GM19397 (cell line): ENCODE data around the gene SYT11.

Experiments used
- ATAC-seq: cut with Tn5 transposase; IDR thresholded peaks from one replicate; pipeline ENCODE4 v1.9.1; 2021; ENCODE audit warnings: mild to moderate bottlenecking, moderate library complexity; ENCODE audit not compliant: unreplicated experiment

Gene SYT11

DNA sequence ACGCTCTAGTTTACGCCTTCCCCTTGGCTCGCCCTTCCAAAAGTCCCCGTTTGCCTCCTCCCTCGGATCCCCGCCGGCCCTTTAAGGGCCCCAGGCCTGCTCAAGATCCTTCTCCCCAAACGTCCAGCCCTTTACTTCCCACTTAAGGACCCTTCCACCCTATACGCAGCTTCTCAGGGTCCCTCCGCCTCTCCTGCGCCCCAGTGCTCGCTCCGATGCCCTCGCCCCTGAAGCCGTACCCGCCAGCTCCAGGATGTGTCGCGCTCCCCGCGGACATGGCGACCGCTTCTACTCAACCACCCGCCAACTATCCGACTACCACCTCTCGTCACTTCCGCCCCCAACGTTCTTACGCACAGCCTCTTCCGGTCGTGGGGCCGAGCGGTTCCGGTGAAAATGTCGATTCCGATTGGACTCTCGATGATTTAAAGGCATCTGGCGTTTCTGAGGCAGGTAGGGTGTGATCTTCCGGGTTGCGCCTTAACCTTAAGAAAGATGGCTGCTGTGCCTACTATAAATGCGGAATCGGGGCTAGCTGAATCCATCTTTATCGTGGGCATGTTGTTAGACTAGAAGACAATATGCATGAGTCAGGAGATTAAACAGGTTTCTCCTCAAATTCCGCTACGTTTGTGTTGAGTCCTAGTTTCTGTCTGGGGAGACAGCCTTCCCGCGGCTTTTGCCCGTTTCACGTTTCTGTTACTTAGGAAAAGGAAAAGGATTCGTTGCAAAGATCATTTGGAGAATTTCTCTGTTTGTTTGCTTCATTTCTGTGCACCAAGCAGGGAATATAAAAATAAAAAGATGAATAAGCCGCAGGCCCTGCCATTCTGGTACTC lies 74.9 kb downstream of the SYT11 start, which contains the start of gene KHDC4:
Gene KHDC4, minus strand, starts transcription at position 317 of the 839 bp plus-strand sequence. Its CDS starts 40 bp downstream, at position 277.
- peak; percentile 87 for ATAC-seq
